ENCODE measurements around the gene FAM193A.

GRCh38 chr4:2503809-2504208 is 32.6 kb upstream of the FAM193A start:
- TF ChIP-seq, protein P1, sequence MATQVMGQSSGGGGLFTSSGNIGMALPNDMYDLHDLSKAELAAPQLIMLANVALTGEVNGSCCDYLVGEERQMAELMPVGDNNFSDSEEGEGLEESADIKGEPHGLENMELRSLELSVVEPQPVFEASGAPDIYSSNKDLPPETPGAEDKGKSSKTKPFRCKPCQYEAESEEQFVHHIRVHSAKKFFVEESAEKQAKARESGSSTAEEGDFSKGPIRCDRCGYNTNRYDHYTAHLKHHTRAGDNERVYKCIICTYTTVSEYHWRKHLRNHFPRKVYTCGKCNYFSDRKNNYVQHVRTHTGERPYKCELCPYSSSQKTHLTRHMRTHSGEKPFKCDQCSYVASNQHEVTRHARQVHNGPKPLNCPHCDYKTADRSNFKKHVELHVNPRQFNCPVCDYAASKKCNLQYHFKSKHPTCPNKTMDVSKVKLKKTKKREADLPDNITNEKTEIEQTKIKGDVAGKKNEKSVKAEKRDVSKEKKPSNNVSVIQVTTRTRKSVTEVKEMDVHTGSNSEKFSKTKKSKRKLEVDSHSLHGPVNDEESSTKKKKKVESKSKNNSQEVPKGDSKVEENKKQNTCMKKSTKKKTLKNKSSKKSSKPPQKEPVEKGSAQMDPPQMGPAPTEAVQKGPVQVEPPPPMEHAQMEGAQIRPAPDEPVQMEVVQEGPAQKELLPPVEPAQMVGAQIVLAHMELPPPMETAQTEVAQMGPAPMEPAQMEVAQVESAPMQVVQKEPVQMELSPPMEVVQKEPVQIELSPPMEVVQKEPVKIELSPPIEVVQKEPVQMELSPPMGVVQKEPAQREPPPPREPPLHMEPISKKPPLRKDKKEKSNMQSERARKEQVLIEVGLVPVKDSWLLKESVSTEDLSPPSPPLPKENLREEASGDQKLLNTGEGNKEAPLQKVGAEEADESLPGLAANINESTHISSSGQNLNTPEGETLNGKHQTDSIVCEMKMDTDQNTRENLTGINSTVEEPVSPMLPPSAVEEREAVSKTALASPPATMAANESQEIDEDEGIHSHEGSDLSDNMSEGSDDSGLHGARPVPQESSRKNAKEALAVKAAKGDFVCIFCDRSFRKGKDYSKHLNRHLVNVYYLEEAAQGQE (IDR thresholded peaks at IDR 0.05; ENCODE audit: insufficient replicate concordance, low read depth), result no peak
- TF ChIP-seq CTCF (IDR thresholded peaks at IDR 0.05; ENCODE audit: insufficient read depth, low read length) (no peak), POLR2AphosphoS5 (IDR thresholded peaks at IDR 0.05; ENCODE audit: low read depth) (no peak), GABPA (IDR thresholded peaks at IDR 0.05; ENCODE audit: low read depth) (no peak), SPI1 (IDR thresholded peaks at IDR 0.05; ENCODE audit: borderline replicate concordance, low read depth) (no peak)
